HCT116 (cell line): ENCODE measurements around the gene ALDH1A2. TPM values are rescaled to one million over a fixed set of nuclear protein-coding genes. Genes with fewer than 3 reads are reported as not detected.

Source experiments
- ATAC-seq: fragments of 200-7000 bp; cut with Tn5 transposase; 2 replicates; pipeline ENCODE4 v1.9.1; 2020; ENCODE audit warnings: mild to moderate bottlenecking, moderate library complexity
- BruUV-seq: library from RNA; stranded (reverse); fragments of 400-500 nt; replicated peaks from 2 replicates; lab custom pipeline; 2021; lab: Mats Ljungman, UMichigan
- CTCF ChIA-PET: fragments of 300-600 bp; sonication (Branson Sonifier 250); formaldehyde crosslinking; loops from one replicate; lab custom pipeline; 2021; ENCODE audit warnings: antibody characterized with exemption; lab: Charles Lee
- POLR2A ChIA-PET: fragments of 300-600, 350-600 bp; sonication (Branson Sonifier 250); formaldehyde crosslinking; loops from one replicate; lab custom pipeline; 2021; ENCODE audit warnings: antibody characterized with exemption; lab: Charles Lee
- RAD21 ChIA-PET, 2 experiments: fragments of 300-600 bp; sonication (Branson Sonifier 250); formaldehyde crosslinking; loops; one replicate each; lab custom pipeline; 2023; ENCODE audit warnings: low total read pairs in 2 of 2; ENCODE audit not compliant: uncharacterized antibody in 2 of 2, unreplicated experiment in 2 of 2, low non-redundant PET in 1 of 2; lab: Charles Lee
- DNase-seq: peaks from one replicate; pipeline ENCODE4 v3.0.0-alpha.2; 2010; ENCODE audit warnings: low read depth, low spot score
- H2AFZ ChIP-seq: fragments of 200-600 bp; shearing (Covaris generic), sonication (generic); 2 replicates; pipeline ENCODE4 v1.6.1; 2017; ENCODE audit warnings: low read depth, mixed run types, mixed read lengths, antibody characterized with exemption, low read length; ENCODE audit not compliant: poor library complexity, severe bottlenecking
- H3K27ac ChIP-seq: 2 replicates; pipeline ENCODE4 v1.5.1; 2012; ENCODE audit warnings: low read depth, low read length
- H3K27me3 ChIP-seq: fragments of 200-600 bp; sonication (generic); 2 replicates; pipeline ENCODE4 v1.6.1; 2016; ENCODE audit warnings: mixed run types, low read length, mixed read lengths; ENCODE audit not compliant: insufficient read depth
- H3K36me3 ChIP-seq, 2 experiments: fragments of 200-500 bp in 1 of 2; fragments of 200-600 bp in 1 of 2; sonication (Bioruptor generic) in 1 of 2; sonication (generic) in 1 of 2; 2 replicates each; pipeline versions ENCODE4 v1.5.1 to v1.6.1; 2014 to 2016; ENCODE audit warnings: low read length in 2 of 2, inconsistent platforms in 1 of 2, mixed read lengths in 1 of 2, mixed run types in 1 of 2; ENCODE audit not compliant: insufficient read depth in 2 of 2, control insufficient read depth in 1 of 2
- H3K4me1 ChIP-seq, 2 experiments: fragments of 200-600 bp in 1 of 2; sonication (generic) in 1 of 2; 2 replicates each; pipeline versions ENCODE4 v1.5.1 to v1.6.1; 2012 to 2017; ENCODE audit warnings: low read length in 2 of 2, inconsistent platforms in 1 of 2, mild to moderate bottlenecking in 1 of 2, mixed read lengths in 1 of 2, mixed run types in 1 of 2, moderate library complexity in 1 of 2; ENCODE audit not compliant: insufficient read depth in 2 of 2, control insufficient read depth in 1 of 2
- H3K4me2 ChIP-seq: fragments of 200-600 bp; sonication (generic); 2 replicates; pipeline ENCODE4 v1.6.1; 2017; ENCODE audit warnings: mixed run types, low read length, mixed read lengths
- H3K4me3 ChIP-seq, 2 experiments: fragments of 200-600 bp in 1 of 2; sonication (generic) in 1 of 2; replicated peaks in 1 of 2; 2 replicates each; pipeline ENCODE4 v1.5.1; 2011 to 2016; ENCODE audit warnings: low read length in 2 of 2, control low read depth in 1 of 2, low read depth in 1 of 2, mild to moderate bottlenecking in 1 of 2, mixed read lengths in 1 of 2, mixed run types in 1 of 2
- H3K79me2 ChIP-seq: fragments of 200-600 bp; sonication (generic); 2 replicates; pipeline ENCODE4 v1.6.1; 2017; ENCODE audit warnings: mild to moderate bottlenecking, mixed run types, low read length, moderate library complexity, mixed read lengths; ENCODE audit not compliant: insufficient read depth
- H3K9ac ChIP-seq: fragments of 200-600 bp; sonication (generic); 2 replicates; pipeline ENCODE4 v1.6.1; 2016; ENCODE audit warnings: low read length, mixed read lengths
- H3K9me2 ChIP-seq: fragments of 200-600 bp; sonication (generic), shearing (Covaris generic); 2 replicates; pipeline ENCODE4 v1.6.1; 2017; ENCODE audit warnings: mixed run types, mild to moderate bottlenecking, moderate library complexity; ENCODE audit not compliant: insufficient read depth
- H3K9me3 ChIP-seq, 2 experiments: fragments of 200-500 bp in 1 of 2; fragments of 200-600 bp in 1 of 2; sonication (Bioruptor generic) in 1 of 2; sonication (generic) in 1 of 2; 2 replicates each; pipeline ENCODE4 v1.6.1; 2014 to 2017; ENCODE audit warnings: low read length in 2 of 2, mixed read lengths in 2 of 2, inconsistent platforms in 1 of 2, low read depth in 1 of 2, mild to moderate bottlenecking in 1 of 2, mixed run types in 1 of 2, moderate library complexity in 1 of 2; ENCODE audit not compliant: control insufficient read depth in 1 of 2, insufficient read depth in 1 of 2
- H4K20me1 ChIP-seq: fragments of 200-600 bp; sonication (generic), shearing (Covaris generic); 2 replicates; pipeline ENCODE4 v1.6.1; 2017; ENCODE audit warnings: mixed run types, mild to moderate bottlenecking, moderate library complexity; ENCODE audit not compliant: insufficient read depth
- CTCF ChIP-seq, 3 experiments: fragments of 200-600 bp in 1 of 3; sonication (generic) in 1 of 3; IDR thresholded peaks in 2 of 3; conservative IDR thresholded peaks in 1 of 3; 2 replicates each; pipeline ENCODE4 v1.5.1; 2012 to 2017; ENCODE audit warnings: low read depth in 2 of 3, low read length in 2 of 3, antibody characterized with exemption in 1 of 3, borderline replicate concordance in 1 of 3, control low read depth in 1 of 3, mild to moderate bottlenecking in 1 of 3, mixed read lengths in 1 of 3, mixed run types in 1 of 3, moderate library complexity in 1 of 3; ENCODE audit not compliant: insufficient read depth in 1 of 3
- JUND ChIP-seq: IDR thresholded peaks from 2 replicates; pipeline ENCODE4 v1.6.1; 2012
- SP1 ChIP-seq: IDR thresholded peaks from 2 replicates; pipeline ENCODE4 v1.6.1; 2012; ENCODE audit warnings: low read depth
- intact Hi-C: fragments of 100-400 bp; cut with micrococcal nuclease; formaldehyde crosslinking; loops from 2 replicates; pipeline ENCODE4 v1.10.0; 2022
- total RNA-seq: library from RNA; stranded (reverse); gene quantifications from one replicate; pipeline ENCODE4 v1.2.1, GENCODE V29; 2021; ENCODE audit not compliant: unreplicated experiment

The ALDH1A2 gene
- total RNA-seq, 1 experiment from 2014 or later = 1.7 TPM

GRCh38 chr15:58056015-58056414 is 9.5 kb downstream of the ALDH1A2 start:
- ChIA-PET POLR2A (no interaction called here), RAD21 (no interaction called here), CTCF (no interaction called here)
- Histone ChIP-seq H3K9me3 (no peaks in the 10 kb centered on the region), H3K4me2 (no peak overlapping the region), H3K9ac (no peak overlapping the region), H4K20me1 (no peaks in the 10 kb centered on the region), H3K36me3 (no peaks in the 10 kb centered on the region), H3K27ac (no peak overlapping the region), H3K4me3 (no peak overlapping the region), H2AFZ (no peak overlapping the region), H3K27me3 (no peaks in the 10 kb centered on the region), H3K79me2 (no peaks in the 10 kb centered on the region), H3K9me2 (no peaks in the 10 kb centered on the region), H3K4me1 (no peaks in the 10 kb centered on the region)
- DNase-seq (no peak), ATAC-seq (peak; percentile 65)
- BruUV-seq = no TSS peak
- intact Hi-C loops = no loop called here
- TF ChIP-seq SP1 = no peak
- peak in 1 of 3 experiments; percentile 41; a peak in 2 of 6 replicates for TF ChIP-seq CTCF (IDR thresholded peaks at IDR 0.05 in 2 of 3, conservative IDR thresholded peaks at IDR 0.05 in 1 of 3; ENCODE audit: borderline replicate concordance in 1 of 3, insufficient read depth in 1 of 3, low read depth in 2 of 3, low read length in 2 of 3)

- ChIA-PET POLR2A (no interaction called here), RAD21 (no interaction called here), CTCF (interaction anchor here (0.8 kb wide), 1 partner anchor 13 kb away, joined by 4 read pairs; the partner anchor contains the start of gene ALDH1A2)
- Histone ChIP-seq H3K9ac (no peak overlapping the region), H3K4me3 (no peak overlapping the region), H3K27ac (no peak overlapping the region), H3K4me2 (no peak overlapping the region), H3K4me1 (no peaks in the 10 kb centered on the region), H3K79me2 (no peaks in the 10 kb centered on the region), H4K20me1 (no peaks in the 10 kb centered on the region), H3K9me2 (no peaks in the 10 kb centered on the region), H3K27me3 (no peaks in the 10 kb centered on the region), H3K9me3 (no peaks in the 10 kb centered on the region), H3K36me3 (no peaks in the 10 kb centered on the region), H2AFZ (no peak overlapping the region)
- TF ChIP-seq JUND = no peak
- no peak for TF ChIP-seq CTCF (IDR thresholded peaks at IDR 0.05 in 2 of 3, conservative IDR thresholded peaks at IDR 0.05 in 1 of 3; ENCODE audit: borderline replicate concordance in 1 of 3, insufficient read depth in 1 of 3, low read depth in 2 of 3, low read length in 2 of 3)
- no peak for ATAC-seq
- DNase-seq = no peak
- BruUV-seq = no TSS peak
- intact Hi-C loops = no loop called here
Observed at GRCh38 chr15:58053315-58054153, 12.0 kb downstream of the ALDH1A2 start.
